ENCODE data around the gene CORO2B. TPM values are rescaled to one million over a fixed set of nuclear protein-coding genes. Genes with fewer than 3 reads are reported as not detected.

Gene CORO2B
- total and polyA plus RNA-seq, 5 experiments from 2014 or later = 0.44 to 0.73 TPM; not detected in 3

DNA sequence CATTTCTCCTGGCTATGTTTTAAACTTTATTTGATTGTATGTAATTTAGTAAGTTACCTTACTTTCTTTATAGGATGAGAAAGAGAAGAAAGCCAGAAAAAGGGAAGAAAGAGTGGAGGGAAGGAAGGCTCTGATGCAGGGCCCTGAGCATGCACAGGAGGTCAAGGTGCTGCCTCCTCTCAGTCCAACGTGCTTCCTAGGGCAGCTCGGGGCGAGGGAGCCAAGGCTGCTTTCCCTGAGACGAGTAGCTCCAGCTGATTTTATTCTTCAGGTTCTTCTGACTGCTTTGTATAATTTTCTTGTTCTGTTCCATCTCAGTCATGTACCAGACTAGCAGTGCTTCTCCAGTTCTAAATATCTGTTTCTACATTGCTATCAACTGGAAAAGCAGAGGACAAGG is 3.4 kb downstream of the CORO2B start:
- H3K36me3 Mint-ChIP-seq = no peaks in the 10 kb centered on the region
- POLR2A ChIA-PET = no interaction called here
- ATAC-seq (no peak), DNase-seq (peak in 1 of 10 donors; percentile 28)
- H3K4me1 Mint-ChIP-seq = peaks cover 4 to 34% (median 9%) of the 10 kb centered on the region in 4 donors
- H3K27me3 Mint-ChIP-seq = peaks cover 12 to 24% (median 17%) of the 10 kb centered on the region in 5 donors
- H3K9me3 Mint-ChIP-seq = no peaks in the 10 kb centered on the region
- no peak overlapping the region for H3K27ac Mint-ChIP-seq
- H3K4me3 Mint-ChIP-seq = no peak overlapping the region

DNA sequence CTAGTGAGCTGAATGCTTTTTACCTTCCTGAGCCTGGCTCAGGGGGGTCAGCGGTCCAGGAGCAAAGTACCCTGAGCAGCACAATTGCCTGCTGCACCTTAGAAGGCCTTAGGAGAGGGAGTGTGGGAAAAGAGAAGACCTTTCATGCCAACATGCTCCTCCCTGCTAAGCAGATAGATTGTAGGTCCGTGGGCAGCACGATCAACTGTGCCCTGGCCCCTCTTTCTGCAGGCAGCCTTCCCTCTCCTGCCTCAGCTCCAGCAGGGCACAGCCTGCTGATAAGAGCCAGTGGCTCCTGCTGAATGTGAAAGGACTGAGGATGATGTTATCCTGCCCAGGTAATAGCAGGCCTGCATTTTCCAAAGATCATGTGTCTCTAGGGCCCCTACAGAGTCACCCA is 4.1 kb downstream of the CORO2B start:
- Mint-ChIP-seq H3K9me3 (no peaks in the 10 kb centered on the region), H3K36me3 (no peaks in the 10 kb centered on the region), H3K4me1 (peaks cover 3 to 31% (median 7%) of the 10 kb centered on the region in 4 donors), H3K27me3 (peaks cover 8 to 18% (median 14%) of the 10 kb centered on the region in 5 donors), H3K27ac (no peak overlapping the region), H3K4me3 (no peak overlapping the region)
- POLR2A ChIA-PET = no interaction called here
- DNase-seq = peak in 1 of 10 donors; percentile 7
- no peak for ATAC-seq

DNA sequence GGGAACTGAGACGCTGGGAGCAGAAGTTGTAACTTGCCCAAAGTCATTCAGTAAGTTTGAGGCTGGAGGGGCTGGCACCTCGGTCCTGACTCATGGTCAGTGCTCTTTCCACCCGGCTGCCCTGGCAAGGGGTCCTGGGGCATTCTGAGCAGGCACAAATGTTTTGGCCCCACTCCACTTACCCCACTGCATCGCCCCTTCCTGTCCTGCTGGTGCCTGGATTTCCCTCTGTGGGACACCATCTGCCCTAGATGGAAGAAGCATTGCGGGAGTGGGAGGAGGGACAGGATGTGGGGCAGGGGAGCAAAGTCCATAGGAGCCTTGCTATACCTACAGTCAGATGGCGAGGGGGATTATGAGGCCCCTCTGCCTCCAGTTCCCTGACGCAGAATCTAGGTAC is 4.5 kb downstream of the CORO2B start:
- Mint-ChIP-seq H3K9me3 (no peaks in the 10 kb centered on the region), H3K27ac (no peak overlapping the region), H3K36me3 (no peaks in the 10 kb centered on the region), H3K4me3 (no peak overlapping the region), H3K4me1 (peaks cover 6 to 31% (median 8%) of the 10 kb centered on the region in 4 donors), H3K27me3 (peaks cover 5 to 14% (median 10%) of the 10 kb centered on the region in 5 donors)
- no peak for ATAC-seq
- POLR2A ChIA-PET = no interaction called here
- peak in 1 of 10 donors; percentile 35 for DNase-seq

DNA sequence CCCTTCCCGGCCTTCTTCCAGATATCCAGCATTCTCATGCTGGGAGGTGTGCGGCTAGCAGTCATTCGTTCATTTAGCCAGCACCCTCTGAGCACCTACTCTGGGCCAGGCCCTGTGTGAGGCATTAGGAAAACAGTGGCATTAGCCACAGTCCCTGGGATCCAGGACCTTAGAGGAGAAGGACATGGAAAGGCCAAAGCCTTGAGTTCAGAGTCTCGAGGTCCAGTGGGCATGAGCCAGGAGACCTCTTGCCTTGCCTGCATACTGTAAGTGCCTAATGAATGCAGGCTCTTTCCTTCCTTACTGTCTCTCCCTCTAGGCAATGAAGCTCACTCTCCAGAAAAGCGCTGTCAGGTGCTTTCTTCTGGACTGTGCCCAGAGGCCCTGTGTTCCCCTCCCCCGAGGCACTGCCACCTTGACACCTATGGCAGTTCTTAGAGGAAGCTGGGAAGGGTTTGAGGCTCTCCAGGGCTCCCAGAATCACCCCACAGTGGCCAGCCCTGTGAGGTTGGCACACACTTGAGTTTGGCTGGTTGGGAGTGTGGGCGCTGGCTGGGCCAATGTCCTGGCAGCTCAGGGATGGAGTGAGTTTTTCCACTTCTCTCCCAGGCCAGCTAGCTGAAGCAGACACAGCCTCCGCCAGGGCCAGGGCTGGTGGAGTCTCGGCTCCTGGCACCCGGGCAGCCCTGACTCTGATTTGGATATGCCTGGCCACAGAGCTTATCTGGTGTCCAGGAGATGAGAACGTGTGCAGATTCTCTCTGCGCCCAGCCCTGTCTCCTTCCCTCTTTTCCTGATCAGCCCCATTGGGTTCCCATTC is 5.4 kb downstream of the CORO2B start:
- peaks cover 6 to 34% (median 8%) of the 10 kb centered on the region in 4 donors for H3K4me1 Mint-ChIP-seq
- POLR2A ChIA-PET = no interaction called here
- ATAC-seq (no peak), DNase-seq (peak in 1 of 10 donors; percentile 54)
- no peak overlapping the region for H3K27ac Mint-ChIP-seq
- no peak overlapping the region for H3K4me3 Mint-ChIP-seq
- H3K36me3 Mint-ChIP-seq = no peaks in the 10 kb centered on the region
- no peaks in the 10 kb centered on the region for H3K9me3 Mint-ChIP-seq
- peaks cover 5 to 14% (median 10%) of the 10 kb centered on the region in 5 donors for H3K27me3 Mint-ChIP-seq

DNA sequence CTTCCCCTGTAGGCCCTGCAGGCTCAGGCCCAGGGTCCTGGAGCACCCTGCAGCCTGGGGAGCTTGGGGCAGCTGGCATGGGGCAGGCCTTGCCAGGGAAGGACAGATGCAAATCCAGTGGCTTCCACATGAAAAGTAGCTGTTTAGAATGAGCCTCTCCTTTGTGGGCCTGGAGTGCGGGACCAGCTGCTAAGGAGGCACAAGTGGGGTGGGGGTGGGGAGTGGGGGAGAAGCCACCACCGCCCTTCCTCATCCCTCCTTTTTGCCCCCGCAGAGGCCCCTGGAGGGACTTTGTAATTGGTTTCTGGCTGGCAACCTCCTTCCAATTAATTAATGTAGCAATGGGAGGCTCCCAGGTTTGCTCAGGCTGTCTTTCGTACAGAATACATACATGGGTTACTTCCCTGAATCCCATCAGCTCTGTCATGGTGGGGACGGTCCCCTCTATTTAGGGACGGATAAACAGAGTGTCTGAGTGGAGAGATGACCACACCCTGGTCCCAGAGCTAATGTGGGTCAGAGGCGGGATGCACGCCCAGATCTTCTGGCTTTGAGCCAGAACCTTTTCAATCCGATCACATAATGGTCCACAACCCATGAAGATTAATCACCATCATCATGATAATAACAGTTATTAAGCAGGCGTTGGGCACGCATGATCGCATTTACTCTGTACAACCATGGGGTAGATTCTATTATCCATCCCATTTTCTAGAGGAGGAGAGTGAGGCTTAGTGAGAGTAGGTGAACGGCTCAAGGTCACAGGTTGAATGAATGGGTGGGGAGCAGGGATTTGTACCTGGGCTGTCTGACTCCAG is 6.2 kb downstream of the CORO2B start:
- Mint-ChIP-seq H3K9me3 (no peaks in the 10 kb centered on the region), H3K4me3 (no peak overlapping the region), H3K27me3 (peaks cover under 1 to 11% (median 5%) of the 10 kb centered on the region in 5 donors), H3K27ac (no peak overlapping the region), H3K4me1 (peaks cover 6 to 30% (median 8%) of the 10 kb centered on the region in 4 donors), H3K36me3 (no peaks in the 10 kb centered on the region)
- POLR2A ChIA-PET = no interaction called here
- peak in 1 of 10 donors; percentile 28 for DNase-seq
- ATAC-seq = no peak

DNA sequence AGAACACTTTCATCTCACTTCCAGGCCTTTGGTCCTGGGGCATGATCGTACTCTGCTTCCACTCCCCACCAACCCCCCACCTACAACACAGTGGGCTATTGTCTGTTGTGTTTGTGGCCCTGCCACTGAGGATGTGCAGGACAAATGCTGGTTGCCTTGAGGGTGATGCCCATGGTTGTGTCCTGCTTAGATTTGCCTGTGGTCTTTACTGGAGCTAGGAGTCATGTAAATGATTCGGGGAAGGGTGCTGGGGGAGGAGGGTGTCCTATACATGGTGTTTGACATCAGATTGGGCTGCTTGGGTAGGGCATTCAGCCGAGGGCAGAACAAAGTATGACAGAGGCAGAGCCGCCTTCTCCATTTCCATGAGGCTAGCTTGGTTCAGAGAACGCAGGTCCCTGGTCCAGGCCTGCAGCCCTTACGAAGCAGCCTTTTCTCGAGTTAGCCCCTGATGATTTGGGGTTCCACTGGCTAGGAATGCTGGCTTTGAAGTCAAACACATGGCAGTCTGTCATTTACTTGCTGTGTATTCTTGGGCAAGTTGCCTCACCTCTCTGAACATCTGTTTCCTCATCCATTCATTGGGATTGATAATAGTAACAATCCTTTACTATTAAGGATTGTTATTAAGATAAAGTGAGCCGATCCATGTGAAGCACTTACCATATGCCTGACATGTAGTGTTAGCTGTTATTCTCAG is 6.9 kb downstream of the CORO2B start:
- ATAC-seq (no peak), DNase-seq (peak in 1 of 10 donors; percentile 37)
- Mint-ChIP-seq H3K4me1 (peaks cover 6 to 24% (median 8%) of the 10 kb centered on the region in 4 donors), H3K36me3 (no peaks in the 10 kb centered on the region), H3K4me3 (no peak overlapping the region), H3K9me3 (no peaks in the 10 kb centered on the region), H3K27ac (peak overlapping the region in 2 of 10 donors; percentile 20 to 54), H3K27me3 (peaks cover 0 to 6% (median 0%) of the 10 kb centered on the region in 5 donors)
- POLR2A ChIA-PET = interaction anchor here (0.6 kb wide), 1 partner anchor 602 kb away, joined by 4 read pairs; no protein-coding TSS in a partner anchor

DNA sequence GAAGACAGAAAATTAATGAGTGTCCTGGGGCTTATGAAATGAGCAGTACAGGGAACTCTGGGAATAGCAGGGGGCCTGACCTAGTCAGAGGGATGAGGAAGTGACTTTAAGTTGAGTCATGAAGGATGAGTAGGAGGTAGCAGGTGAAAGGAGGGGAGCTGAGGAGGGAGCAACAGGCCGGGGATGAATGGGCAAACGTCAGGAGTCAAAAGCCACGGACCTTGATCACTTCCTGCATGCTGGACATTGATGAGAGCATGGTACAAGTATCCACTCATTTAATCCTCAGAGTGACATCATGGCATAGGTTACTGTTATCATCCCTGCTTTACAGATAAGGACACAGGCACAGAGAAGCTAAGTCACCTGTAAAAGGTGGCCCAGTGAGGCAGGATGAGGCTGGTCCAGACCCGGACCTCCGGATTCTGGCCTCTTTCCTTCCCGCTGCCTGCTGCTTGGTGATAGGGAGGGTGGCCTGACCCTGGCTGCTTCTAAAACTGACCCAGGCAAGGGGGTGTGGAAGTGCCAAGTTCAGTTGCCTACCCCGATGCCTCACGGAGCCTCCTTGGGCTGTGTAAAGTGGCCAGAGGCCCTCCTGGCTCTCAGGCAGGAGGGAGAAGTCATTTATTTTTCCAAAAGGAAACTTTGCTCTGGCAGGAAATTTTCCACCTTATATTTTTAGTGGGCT is 7.6 kb downstream of the CORO2B start:
- Mint-ChIP-seq H3K9me3 (no peaks in the 10 kb centered on the region), H3K27me3 (peaks cover 0 to 5% (median 2%) of the 10 kb centered on the region in 5 donors), H3K4me3 (no peak overlapping the region), H3K4me1 (peaks cover 6 to 18% (median 8%) of the 10 kb centered on the region in 4 donors), H3K27ac (peak overlapping the region in 2 of 10 donors; percentile 20 to 54), H3K36me3 (no peaks in the 10 kb centered on the region)
- DNase-seq = peak in 1 of 10 donors; percentile 35
- POLR2A ChIA-PET = interaction anchor here (0.6 kb wide), 1 partner anchor 603 kb away, joined by 4 read pairs; no protein-coding TSS in a partner anchor
- ATAC-seq = no peak

DNA sequence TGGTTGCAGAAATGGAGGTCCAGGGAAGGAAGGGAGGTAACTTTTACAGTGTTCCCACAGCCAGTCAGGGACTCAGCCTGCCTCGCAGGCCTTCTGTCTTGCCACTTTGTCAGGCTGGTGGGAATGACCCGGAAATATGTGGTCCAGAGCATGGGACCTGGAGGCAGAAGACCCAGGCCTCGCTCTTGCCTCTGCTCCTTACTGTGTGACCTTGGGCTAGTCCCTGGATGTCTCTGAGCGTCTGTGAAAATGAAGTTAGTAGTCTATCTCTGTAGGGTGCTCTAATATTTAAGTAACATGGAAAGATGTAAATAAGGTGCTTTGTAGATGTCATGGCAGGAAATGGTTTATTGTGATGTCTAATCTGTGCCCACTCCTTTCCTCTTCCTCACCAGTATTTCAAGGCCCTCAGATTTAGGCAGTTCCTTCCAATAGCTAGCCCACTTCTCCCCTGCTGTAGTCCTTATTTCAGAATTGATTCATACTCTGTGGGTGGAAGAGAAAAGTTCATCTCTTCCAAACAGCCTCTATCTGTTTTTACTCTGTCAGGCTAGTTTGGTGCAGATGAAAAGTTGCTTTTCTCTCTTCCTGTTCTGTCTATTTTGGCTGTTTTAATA is 9.1 kb downstream of the CORO2B start:
- H3K27me3 Mint-ChIP-seq = peaks cover 0 to 7% (median 3%) of the 10 kb centered on the region in 5 donors
- H3K36me3 Mint-ChIP-seq = no peaks in the 10 kb centered on the region
- DNase-seq = no peak
- peak overlapping the region in 1 of 10 donors; percentile 40 for H3K27ac Mint-ChIP-seq
- no peak overlapping the region for H3K4me3 Mint-ChIP-seq
- no peak for ATAC-seq
- H3K4me1 Mint-ChIP-seq = peaks cover 6 to 15% (median 8%) of the 10 kb centered on the region in 4 donors
- POLR2A ChIA-PET = no interaction called here
- no peaks in the 10 kb centered on the region for H3K9me3 Mint-ChIP-seq

DNA sequence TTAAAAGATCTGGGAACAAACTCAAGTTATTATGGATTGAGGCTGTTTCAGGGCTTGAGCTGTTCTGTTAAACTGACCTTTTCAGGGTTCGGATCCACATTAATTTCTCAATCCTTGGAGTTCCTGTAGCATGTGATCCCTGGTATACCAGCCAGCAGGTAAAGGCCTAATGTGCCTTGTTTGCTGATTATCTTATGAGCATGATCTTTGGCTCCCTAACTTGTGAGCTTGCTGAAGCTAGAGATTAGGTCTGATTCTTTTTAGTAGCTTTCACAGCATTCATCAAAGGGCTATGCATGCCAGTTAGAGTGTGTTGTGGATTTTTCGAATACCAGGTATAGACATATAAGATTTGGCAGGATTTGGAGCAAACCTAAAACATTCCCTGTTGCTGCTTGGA is 10.3 kb downstream of the CORO2B start:
- no peaks in the 10 kb centered on the region for H3K9me3 Mint-ChIP-seq
- H3K27me3 Mint-ChIP-seq = peaks cover 0 to 17% (median 3%) of the 10 kb centered on the region in 5 donors
- no peak overlapping the region for H3K4me3 Mint-ChIP-seq
- no peaks in the 10 kb centered on the region for H3K36me3 Mint-ChIP-seq
- ATAC-seq = no peak
- POLR2A ChIA-PET = no interaction called here
- no peak for DNase-seq
- peaks cover 8 to 22% (median 8%) of the 10 kb centered on the region in 4 donors for H3K4me1 Mint-ChIP-seq
- no peak overlapping the region for H3K27ac Mint-ChIP-seq

DNA sequence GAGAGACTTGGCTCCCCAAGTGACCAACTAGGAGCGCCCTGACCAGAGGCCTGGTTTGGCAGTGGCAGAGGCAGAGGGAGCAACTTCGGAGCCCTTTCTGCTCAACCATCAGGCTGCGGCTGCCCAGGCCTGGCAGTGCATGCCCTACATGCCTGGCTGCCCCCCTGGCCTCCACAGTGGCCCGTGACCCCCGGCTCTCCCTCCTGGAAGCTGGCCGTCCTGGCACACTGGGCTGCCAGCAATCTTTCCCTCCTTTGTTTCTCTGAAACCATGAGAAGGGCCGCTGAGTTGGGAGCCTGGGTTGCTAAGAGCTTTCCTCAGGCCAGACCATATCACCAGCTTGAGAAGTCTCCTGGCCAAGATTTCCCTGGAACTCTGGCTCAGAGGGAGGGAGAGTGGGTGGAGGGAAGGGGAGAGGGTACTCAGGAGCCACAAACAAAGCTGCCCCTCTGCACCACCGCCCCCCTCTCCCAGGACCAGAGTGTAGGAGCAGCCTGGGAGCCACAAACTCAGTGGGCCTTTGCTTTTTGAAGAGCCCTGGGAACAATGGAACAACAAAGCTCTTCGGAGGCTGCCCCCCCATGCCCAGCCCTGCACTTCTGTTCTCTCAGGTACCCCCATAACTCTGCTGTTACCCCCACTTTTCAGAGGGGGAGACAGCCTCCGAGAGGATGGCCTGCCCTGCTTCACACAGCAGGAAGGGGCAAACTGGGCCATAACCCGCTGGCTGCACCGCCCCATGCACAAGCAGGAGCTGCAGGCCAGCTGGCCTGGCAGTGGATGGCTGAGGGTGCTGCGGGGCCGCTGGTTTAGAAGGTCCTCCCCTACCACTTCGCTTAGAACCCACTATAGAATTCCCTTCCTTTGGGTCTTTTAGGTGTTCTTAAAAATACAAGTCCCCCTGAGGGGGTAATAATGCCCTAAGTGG is 11.3 kb downstream of the CORO2B start:
- peak in 1 of 10 donors; percentile 52 for DNase-seq
- Mint-ChIP-seq H3K9me3 (no peaks in the 10 kb centered on the region), H3K4me3 (no peak overlapping the region), H3K27ac (no peak overlapping the region), H3K27me3 (peaks cover 0 to 22% (median 5%) of the 10 kb centered on the region in 5 donors), H3K4me1 (peaks cover 8 to 25% (median 8%) of the 10 kb centered on the region in 4 donors), H3K36me3 (no peaks in the 10 kb centered on the region)
- POLR2A ChIA-PET = no interaction called here
- ATAC-seq = no peak
